ENCODE data around the gene CAPN5.

CAPN5 gene

DNA sequence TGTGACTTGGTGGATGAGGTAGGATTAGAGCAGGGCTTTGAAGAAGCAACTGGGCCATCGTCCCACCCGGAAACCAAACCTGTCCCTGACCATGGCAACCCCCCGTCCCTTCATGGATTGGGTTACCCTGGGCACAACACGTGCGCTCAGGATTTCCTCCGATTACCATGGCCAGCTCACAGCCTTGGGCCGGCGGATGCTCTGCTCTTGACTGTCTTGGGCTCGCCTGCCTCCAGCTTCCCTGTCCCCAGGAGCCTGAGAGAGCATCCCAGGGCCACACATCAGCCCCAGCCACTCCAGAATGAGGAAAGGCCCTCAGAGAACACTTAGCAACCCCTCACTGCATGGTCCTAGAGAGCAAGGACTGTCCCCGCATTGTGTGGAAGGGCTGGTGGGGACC, 84.1 kb downstream of the CAPN5 start:
- no peak overlapping the region for H3K4me3 ChIP-seq (ENCODE audit: low read length in 2 of 2)
- H4K8ac ChIP-seq (ENCODE audit: low read depth, low read length) = no peak overlapping the region
- H3K27ac ChIP-seq (replicated peaks; ENCODE audit: low read length) = no peak overlapping the region
- no peaks in the 10 kb centered on the region for H3K79me1 ChIP-seq (ENCODE audit: low read depth, low read length)
- H3K23ac ChIP-seq (ENCODE audit: low read depth, low read length, poor library complexity) = no peak overlapping the region
- H2BK120ac ChIP-seq (ENCODE audit: low read depth, low read length) = peak overlapping the region; percentile 62
- peaks cover 4 to 9% of the 10 kb centered on the region in 2 donors for H3K4me1 ChIP-seq (ENCODE audit: control insufficient read depth in 2 of 2, insufficient read depth in 1 of 2, low read depth in 1 of 2, low read length in 2 of 2)
- H3K27me3 ChIP-seq (ENCODE audit: control insufficient read depth in 3 of 3, insufficient read depth in 3 of 3, low read depth in 1 of 3, low read length in 3 of 3) = peaks cover 0 to 35% (median 0%) of the 10 kb centered on the region in 3 experiments
- no peak overlapping the region for H3K4me2 ChIP-seq (ENCODE audit: insufficient read depth, low read length, poor library complexity, severe bottlenecking)
- H3K9me3 ChIP-seq (replicated peaks in 1 of 2; ENCODE audit: control insufficient read depth in 2 of 2, insufficient read depth in 1 of 2, low read depth in 1 of 2, low read length in 2 of 2) = no peaks in the 10 kb centered on the region
- no peak for DNase-seq (ENCODE audit: low spot score)
- no peak overlapping the region for H3K14ac ChIP-seq (ENCODE audit: low read length)
- no peak overlapping the region for H2AFZ ChIP-seq (ENCODE audit: low read length)
- H2BK5ac ChIP-seq (ENCODE audit: low read length) = no peak overlapping the region
- no CpG with 5 or more reads among the region's 10 CpGs for WGBS, 2 donors (ENCODE audit: extremely low coverage in 2 of 2, insufficient read length in 2 of 2, insufficient replicate concordance in 1 of 2)
- peak overlapping the region; percentile 33 for H3K9ac ChIP-seq (ENCODE audit: low read depth, low read length, poor library complexity)
- peak overlapping the region; percentile 6 for H2BK15ac ChIP-seq (ENCODE audit: low read length)
- peak overlapping the region; percentile 89 for H3K18ac ChIP-seq (ENCODE audit: low read length)
- H3K4ac ChIP-seq (ENCODE audit: low read length) = no peak overlapping the region
- peaks cover 0 to 1% of the 10 kb centered on the region in 2 donors for H3K36me3 ChIP-seq (replicated peaks in 1 of 2; ENCODE audit: control insufficient read depth in 2 of 2, insufficient read depth in 2 of 2, low read length in 2 of 2)
- H4K91ac ChIP-seq (ENCODE audit: low read depth, low read length, poor library complexity) = peak overlapping the region; percentile 2
- peak overlapping the region; percentile 72 for H2AK5ac ChIP-seq (ENCODE audit: low read depth, low read length)
- H2BK12ac ChIP-seq (ENCODE audit: low read length) = no peak overlapping the region

GRCh38 chr11:77151804-77152509, 85.2 kb downstream of the CAPN5 start:
- Histone ChIP-seq H3K79me1 (ENCODE audit: low read depth, low read length) (no peaks in the 10 kb centered on the region), H3K4me1 (ENCODE audit: control insufficient read depth in 2 of 2, insufficient read depth in 1 of 2, low read depth in 1 of 2, low read length in 2 of 2) (peaks cover 4 to 9% of the 10 kb centered on the region in 2 donors), H3K18ac (ENCODE audit: low read length) (no peak overlapping the region), H3K14ac (ENCODE audit: low read length) (no peak overlapping the region), H4K8ac (ENCODE audit: low read depth, low read length) (no peak overlapping the region), H3K9me3 (replicated peaks in 1 of 2; ENCODE audit: control insufficient read depth in 2 of 2, insufficient read depth in 1 of 2, low read depth in 1 of 2, low read length in 2 of 2) (no peaks in the 10 kb centered on the region), H3K27ac (replicated peaks; ENCODE audit: low read length) (no peak overlapping the region), H2AFZ (ENCODE audit: low read length) (no peak overlapping the region), H2AK5ac (ENCODE audit: low read depth, low read length) (peak overlapping the region; percentile 56), H2BK120ac (ENCODE audit: low read depth, low read length) (no peak overlapping the region), H2BK12ac (ENCODE audit: low read length) (no peak overlapping the region), H3K36me3 (replicated peaks in 1 of 2; ENCODE audit: control insufficient read depth in 2 of 2, insufficient read depth in 2 of 2, low read length in 2 of 2) (peaks cover 0 to 1% of the 10 kb centered on the region in 2 donors), H2BK5ac (ENCODE audit: low read length) (no peak overlapping the region), H3K27me3 (ENCODE audit: control insufficient read depth in 3 of 3, insufficient read depth in 3 of 3, low read depth in 1 of 3, low read length in 3 of 3) (peaks cover 0 to 31% (median 0%) of the 10 kb centered on the region in 3 experiments), H3K4me3 (ENCODE audit: low read length in 2 of 2) (no peak overlapping the region), H2BK15ac (ENCODE audit: low read length) (no peak overlapping the region), H3K23ac (ENCODE audit: low read depth, low read length, poor library complexity) (peak overlapping the region; percentile 62), H4K91ac (ENCODE audit: low read depth, low read length, poor library complexity) (no peak overlapping the region), H3K4me2 (ENCODE audit: insufficient read depth, low read length, poor library complexity, severe bottlenecking) (no peak overlapping the region), H3K4ac (ENCODE audit: low read length) (no peak overlapping the region), H3K9ac (ENCODE audit: low read depth, low read length, poor library complexity) (peak overlapping the region; percentile 55)
- no CpG with 5 or more reads among the region's 11 CpGs for WGBS, 2 donors (ENCODE audit: extremely low coverage in 2 of 2, insufficient read length in 2 of 2, insufficient replicate concordance in 1 of 2)
- DNase-seq (ENCODE audit: low spot score) = no peak

DNA sequence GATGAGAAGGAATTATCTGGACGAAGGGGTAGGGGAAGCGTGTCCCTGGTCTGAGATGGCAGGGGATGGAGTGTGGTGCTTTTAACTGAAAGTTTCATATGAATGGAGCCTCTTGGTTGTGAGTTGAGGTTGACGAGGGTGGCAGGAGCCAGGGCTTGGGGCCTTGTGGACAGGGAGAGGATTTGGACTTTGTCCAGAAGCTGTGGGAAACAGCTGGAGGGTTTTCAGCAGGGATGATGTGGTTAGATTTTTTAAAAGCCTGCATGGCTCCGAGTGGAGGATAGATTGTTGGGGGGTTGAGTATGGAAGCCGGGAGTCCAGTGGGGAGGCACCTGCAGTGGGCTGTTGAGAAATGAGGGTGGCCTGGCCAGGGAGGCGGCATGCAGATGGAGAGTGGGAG, 86.1 kb downstream of the CAPN5 start:
- H2AFZ ChIP-seq (ENCODE audit: low read length) = no peak overlapping the region
- peaks cover 0 to 1% of the 10 kb centered on the region in 2 donors for H3K36me3 ChIP-seq (replicated peaks in 1 of 2; ENCODE audit: control insufficient read depth in 2 of 2, insufficient read depth in 2 of 2, low read length in 2 of 2)
- H3K9ac ChIP-seq (ENCODE audit: low read depth, low read length, poor library complexity) = no peak overlapping the region
- H3K14ac ChIP-seq (ENCODE audit: low read length) = no peak overlapping the region
- H3K4ac ChIP-seq (ENCODE audit: low read length) = no peak overlapping the region
- H2BK12ac ChIP-seq (ENCODE audit: low read length) = no peak overlapping the region
- no peak overlapping the region for H2BK120ac ChIP-seq (ENCODE audit: low read depth, low read length)
- no peaks in the 10 kb centered on the region for H3K79me1 ChIP-seq (ENCODE audit: low read depth, low read length)
- peak overlapping the region; percentile 2 for H3K23ac ChIP-seq (ENCODE audit: low read depth, low read length, poor library complexity)
- H2AK5ac ChIP-seq (ENCODE audit: low read depth, low read length) = no peak overlapping the region
- no peak overlapping the region for H3K27ac ChIP-seq (replicated peaks; ENCODE audit: low read length)
- no peak overlapping the region for H3K4me2 ChIP-seq (ENCODE audit: insufficient read depth, low read length, poor library complexity, severe bottlenecking)
- no CpG with 5 or more reads among the region's 6 CpGs for WGBS, 2 donors (ENCODE audit: extremely low coverage in 2 of 2, insufficient read length in 2 of 2, insufficient replicate concordance in 1 of 2)
- H4K91ac ChIP-seq (ENCODE audit: low read depth, low read length, poor library complexity) = no peak overlapping the region
- no peak for DNase-seq (ENCODE audit: low spot score)
- peaks cover 0 to 24% (median 0%) of the 10 kb centered on the region in 3 experiments for H3K27me3 ChIP-seq (ENCODE audit: control insufficient read depth in 3 of 3, insufficient read depth in 3 of 3, low read depth in 1 of 3, low read length in 3 of 3)
- no peak overlapping the region for H2BK5ac ChIP-seq (ENCODE audit: low read length)
- no peak overlapping the region for H4K8ac ChIP-seq (ENCODE audit: low read depth, low read length)
- H3K4me3 ChIP-seq (ENCODE audit: low read length in 2 of 2) = no peak overlapping the region
- H3K9me3 ChIP-seq (replicated peaks in 1 of 2; ENCODE audit: control insufficient read depth in 2 of 2, insufficient read depth in 1 of 2, low read depth in 1 of 2, low read length in 2 of 2) = no peaks in the 10 kb centered on the region
- peaks cover 4 to 6% of the 10 kb centered on the region in 2 donors for H3K4me1 ChIP-seq (ENCODE audit: control insufficient read depth in 2 of 2, insufficient read depth in 1 of 2, low read depth in 1 of 2, low read length in 2 of 2)
- peak overlapping the region; percentile 70 for H3K18ac ChIP-seq (ENCODE audit: low read length)
- H2BK15ac ChIP-seq (ENCODE audit: low read length) = peak overlapping the region; percentile 5

- no peak overlapping the region for H3K4ac ChIP-seq (ENCODE audit: low read length)
- no peak overlapping the region for H4K8ac ChIP-seq (ENCODE audit: low read depth, low read length)
- H3K27me3 ChIP-seq (ENCODE audit: control insufficient read depth in 3 of 3, insufficient read depth in 3 of 3, low read depth in 1 of 3, low read length in 3 of 3) = peaks cover 0 to 27% (median 0%) of the 10 kb centered on the region in 3 experiments
- no peak overlapping the region for H2AK5ac ChIP-seq (ENCODE audit: low read depth, low read length)
- H3K9ac ChIP-seq (ENCODE audit: low read depth, low read length, poor library complexity) = no peak overlapping the region
- H2BK12ac ChIP-seq (ENCODE audit: low read length) = no peak overlapping the region
- H2AFZ ChIP-seq (ENCODE audit: low read length) = no peak overlapping the region
- no CpG with 5 or more reads among the region's 20 CpGs for WGBS, 2 donors (ENCODE audit: extremely low coverage in 2 of 2, insufficient read length in 2 of 2, insufficient replicate concordance in 1 of 2)
- peak overlapping the region; percentile 2 for H3K23ac ChIP-seq (ENCODE audit: low read depth, low read length, poor library complexity)
- peak overlapping the region; percentile 5 for H2BK15ac ChIP-seq (ENCODE audit: low read length)
- peaks cover 0 to 2% of the 10 kb centered on the region in 2 donors for H3K4me1 ChIP-seq (ENCODE audit: control insufficient read depth in 2 of 2, insufficient read depth in 1 of 2, low read depth in 1 of 2, low read length in 2 of 2)
- H2BK120ac ChIP-seq (ENCODE audit: low read depth, low read length) = no peak overlapping the region
- H3K14ac ChIP-seq (ENCODE audit: low read length) = no peak overlapping the region
- H3K4me3 ChIP-seq (ENCODE audit: low read length in 2 of 2) = no peak overlapping the region
- DNase-seq (ENCODE audit: low spot score) = no peak
- no peak overlapping the region for H4K91ac ChIP-seq (ENCODE audit: low read depth, low read length, poor library complexity)
- H3K18ac ChIP-seq (ENCODE audit: low read length) = peak overlapping the region; percentile 70
- H3K4me2 ChIP-seq (ENCODE audit: insufficient read depth, low read length, poor library complexity, severe bottlenecking) = no peak overlapping the region
- H3K27ac ChIP-seq (replicated peaks; ENCODE audit: low read length) = no peak overlapping the region
- peaks cover 0 to 1% of the 10 kb centered on the region in 2 donors for H3K36me3 ChIP-seq (replicated peaks in 1 of 2; ENCODE audit: control insufficient read depth in 2 of 2, insufficient read depth in 2 of 2, low read length in 2 of 2)
- H2BK5ac ChIP-seq (ENCODE audit: low read length) = peak overlapping the region; percentile 42
- H3K9me3 ChIP-seq (replicated peaks in 1 of 2; ENCODE audit: control insufficient read depth in 2 of 2, insufficient read depth in 1 of 2, low read depth in 1 of 2, low read length in 2 of 2) = no peaks in the 10 kb centered on the region
- no peaks in the 10 kb centered on the region for H3K79me1 ChIP-seq (ENCODE audit: low read depth, low read length)
Observed at GRCh38 chr11:77153276-77154185, 86.8 kb downstream of the CAPN5 start.

Data from neuronal stem cell (in vitro differentiated cells).